Ishikawa (cell line): ENCODE measurements around the gene PLAC8.

Source experiments
- CEBPB ChIP-seq: IDR thresholded peaks from 2 replicates; pipeline ENCODE4 v1.6.1; 2012
- CREB1 ChIP-seq: IDR thresholded peaks from 2 replicates; pipeline ENCODE4 v1.6.1; 2012; ENCODE audit warnings: low read depth
- EGR1 ChIP-seq: IDR thresholded peaks from 2 replicates; pipeline ENCODE4 v1.6.1; 2012
- EP300 ChIP-seq: IDR thresholded peaks from 2 replicates; pipeline ENCODE4 v1.6.1; 2012; ENCODE audit warnings: borderline replicate concordance
- FOXM1 ChIP-seq: IDR thresholded peaks from 2 replicates; pipeline ENCODE4 v1.6.1; 2012; ENCODE audit warnings: low read depth, borderline replicate concordance
- NFIC ChIP-seq: IDR thresholded peaks from 2 replicates; pipeline ENCODE4 v1.6.1; 2012
- RAD21 ChIP-seq: IDR thresholded peaks from 2 replicates; pipeline ENCODE4 v1.6.1; 2012; ENCODE audit warnings: low read depth
- TAF1 ChIP-seq: IDR thresholded peaks from 2 replicates; pipeline ENCODE4 v1.6.1; 2012; ENCODE audit warnings: low read depth, mild to moderate bottlenecking
- TCF12 ChIP-seq: IDR thresholded peaks from 2 replicates; pipeline ENCODE4 v1.6.1; 2012; ENCODE audit warnings: low read depth
- TEAD4 ChIP-seq: IDR thresholded peaks from 2 replicates; pipeline ENCODE4 v1.6.1; 2012
- YY1 ChIP-seq: IDR thresholded peaks from 2 replicates; pipeline ENCODE4 v1.6.1; 2012; ENCODE audit warnings: low read depth
- ZBTB7A ChIP-seq: IDR thresholded peaks from 2 replicates; pipeline ENCODE4 v1.6.1; 2012; ENCODE audit warnings: low read depth
- TF ChIP-seq, protein P1 (sequence below): IDR thresholded peaks from 2 replicates; pipeline ENCODE4 v1.6.1; 2012
- TF ChIP-seq, protein P2 (sequence below): IDR thresholded peaks from 2 replicates; pipeline ENCODE4 v1.6.1; 2012; ENCODE audit warnings: low read depth, mild to moderate bottlenecking
- TF ChIP-seq, protein P3 (sequence below): IDR thresholded peaks from 2 replicates; pipeline ENCODE4 v1.6.1; 2012

The PLAC8 gene

DNA sequence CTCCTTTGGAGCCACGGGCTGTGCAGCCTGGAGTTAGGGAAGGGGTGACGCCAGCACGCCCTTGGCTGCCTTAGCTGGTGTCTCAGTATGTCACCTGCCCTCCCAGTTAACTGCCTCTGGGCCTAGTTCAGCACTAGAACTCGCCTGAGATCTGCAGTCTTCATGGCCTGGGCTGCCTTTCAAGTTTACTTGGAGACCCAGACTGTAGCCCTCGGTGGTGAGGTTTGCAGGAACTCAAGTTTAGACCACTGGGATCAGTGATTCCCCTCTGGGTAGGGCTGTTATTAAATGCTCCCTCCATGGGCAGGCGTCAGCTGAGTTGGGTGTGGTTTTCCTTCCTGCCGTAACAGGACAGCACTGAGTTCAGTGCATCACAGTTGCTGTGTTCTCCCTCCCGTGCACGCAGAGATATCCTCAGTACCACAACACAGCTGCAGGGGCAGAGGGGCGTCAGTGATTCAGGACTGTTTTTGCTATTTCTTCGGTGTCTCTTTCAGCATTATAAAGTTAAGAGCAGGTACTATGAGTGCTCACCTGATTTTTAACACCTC lies 30.5 kb downstream of the PLAC8 start:
- TF ChIP-seq CREB1 (no peak), ZBTB7A (no peak), CEBPB (no peak), EGR1 (no peak), EP300 (no peak), TEAD4 (no peak), TCF12 (no peak), YY1 (no peak), TAF1 (no peak), FOXM1 (no peak), NFIC (no peak), RAD21 (no peak)
- TF ChIP-seq, protein P1, sequence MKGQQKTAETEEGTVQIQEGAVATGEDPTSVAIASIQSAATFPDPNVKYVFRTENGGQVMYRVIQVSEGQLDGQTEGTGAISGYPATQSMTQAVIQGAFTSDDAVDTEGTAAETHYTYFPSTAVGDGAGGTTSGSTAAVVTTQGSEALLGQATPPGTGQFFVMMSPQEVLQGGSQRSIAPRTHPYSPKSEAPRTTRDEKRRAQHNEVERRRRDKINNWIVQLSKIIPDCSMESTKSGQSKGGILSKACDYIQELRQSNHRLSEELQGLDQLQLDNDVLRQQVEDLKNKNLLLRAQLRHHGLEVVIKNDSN: no peak
- TF ChIP-seq, protein P2, sequence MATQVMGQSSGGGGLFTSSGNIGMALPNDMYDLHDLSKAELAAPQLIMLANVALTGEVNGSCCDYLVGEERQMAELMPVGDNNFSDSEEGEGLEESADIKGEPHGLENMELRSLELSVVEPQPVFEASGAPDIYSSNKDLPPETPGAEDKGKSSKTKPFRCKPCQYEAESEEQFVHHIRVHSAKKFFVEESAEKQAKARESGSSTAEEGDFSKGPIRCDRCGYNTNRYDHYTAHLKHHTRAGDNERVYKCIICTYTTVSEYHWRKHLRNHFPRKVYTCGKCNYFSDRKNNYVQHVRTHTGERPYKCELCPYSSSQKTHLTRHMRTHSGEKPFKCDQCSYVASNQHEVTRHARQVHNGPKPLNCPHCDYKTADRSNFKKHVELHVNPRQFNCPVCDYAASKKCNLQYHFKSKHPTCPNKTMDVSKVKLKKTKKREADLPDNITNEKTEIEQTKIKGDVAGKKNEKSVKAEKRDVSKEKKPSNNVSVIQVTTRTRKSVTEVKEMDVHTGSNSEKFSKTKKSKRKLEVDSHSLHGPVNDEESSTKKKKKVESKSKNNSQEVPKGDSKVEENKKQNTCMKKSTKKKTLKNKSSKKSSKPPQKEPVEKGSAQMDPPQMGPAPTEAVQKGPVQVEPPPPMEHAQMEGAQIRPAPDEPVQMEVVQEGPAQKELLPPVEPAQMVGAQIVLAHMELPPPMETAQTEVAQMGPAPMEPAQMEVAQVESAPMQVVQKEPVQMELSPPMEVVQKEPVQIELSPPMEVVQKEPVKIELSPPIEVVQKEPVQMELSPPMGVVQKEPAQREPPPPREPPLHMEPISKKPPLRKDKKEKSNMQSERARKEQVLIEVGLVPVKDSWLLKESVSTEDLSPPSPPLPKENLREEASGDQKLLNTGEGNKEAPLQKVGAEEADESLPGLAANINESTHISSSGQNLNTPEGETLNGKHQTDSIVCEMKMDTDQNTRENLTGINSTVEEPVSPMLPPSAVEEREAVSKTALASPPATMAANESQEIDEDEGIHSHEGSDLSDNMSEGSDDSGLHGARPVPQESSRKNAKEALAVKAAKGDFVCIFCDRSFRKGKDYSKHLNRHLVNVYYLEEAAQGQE: no peak
- TF ChIP-seq, protein P3, sequence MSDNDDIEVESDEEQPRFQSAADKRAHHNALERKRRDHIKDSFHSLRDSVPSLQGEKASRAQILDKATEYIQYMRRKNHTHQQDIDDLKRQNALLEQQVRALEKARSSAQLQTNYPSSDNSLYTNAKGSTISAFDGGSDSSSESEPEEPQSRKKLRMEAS: no peak

DNA sequence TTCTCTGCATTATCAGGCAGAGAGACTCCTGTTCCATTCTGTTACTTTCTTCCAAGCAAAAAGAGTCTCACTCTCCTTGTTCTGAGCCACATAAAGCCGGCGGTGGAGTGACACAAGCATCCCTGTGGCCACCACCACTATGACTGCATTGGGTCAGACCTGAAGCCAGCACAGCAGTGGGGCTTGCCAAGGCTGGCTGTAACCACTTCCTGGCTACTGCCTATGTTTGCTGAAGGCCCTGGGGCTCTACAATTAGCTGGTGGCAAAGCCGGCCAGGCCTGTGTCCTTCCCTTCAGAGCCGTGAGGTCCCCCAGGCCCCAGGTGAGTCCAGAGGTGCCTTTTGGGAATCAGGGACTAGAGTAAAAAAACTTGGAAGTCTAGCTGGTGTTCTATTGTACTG lies 31.8 kb downstream of the PLAC8 start:
- TF ChIP-seq YY1: no peak
- no peak for TF ChIP-seq TEAD4
- TF ChIP-seq, protein P2: no peak
- TF ChIP-seq CREB1: no peak

DNA sequence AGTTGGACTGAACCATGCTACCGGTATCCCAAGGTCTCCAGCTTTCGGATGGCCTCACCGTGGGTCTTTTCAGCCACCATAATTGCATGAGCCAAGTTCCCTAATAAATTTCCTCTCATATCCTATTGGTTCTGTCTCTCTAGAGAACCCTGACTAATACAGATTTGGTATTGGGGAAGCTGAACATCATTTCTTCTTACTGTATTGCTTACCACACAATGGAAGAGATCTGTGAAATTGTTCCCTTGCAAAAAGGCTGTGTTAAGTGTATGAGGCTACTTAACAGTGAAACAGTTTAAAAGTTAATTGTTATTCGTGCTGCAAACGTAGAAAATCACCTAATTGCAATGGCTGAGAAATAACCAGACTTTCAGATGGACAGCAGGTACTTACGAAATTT lies 34.0 kb downstream of the PLAC8 start:
- TF ChIP-seq TCF12: no peak
- no peak for TF ChIP-seq FOXM1
- no peak for TF ChIP-seq ZBTB7A
- TF ChIP-seq EP300: no peak
- no peak for TF ChIP-seq CEBPB
- no peak for TF ChIP-seq CREB1
- no peak for TF ChIP-seq RAD21
- TF ChIP-seq TEAD4: no peak
- TF ChIP-seq, protein P1: no peak
- no peak for TF ChIP-seq TAF1
- TF ChIP-seq EGR1: no peak
- TF ChIP-seq, protein P2: no peak

DNA sequence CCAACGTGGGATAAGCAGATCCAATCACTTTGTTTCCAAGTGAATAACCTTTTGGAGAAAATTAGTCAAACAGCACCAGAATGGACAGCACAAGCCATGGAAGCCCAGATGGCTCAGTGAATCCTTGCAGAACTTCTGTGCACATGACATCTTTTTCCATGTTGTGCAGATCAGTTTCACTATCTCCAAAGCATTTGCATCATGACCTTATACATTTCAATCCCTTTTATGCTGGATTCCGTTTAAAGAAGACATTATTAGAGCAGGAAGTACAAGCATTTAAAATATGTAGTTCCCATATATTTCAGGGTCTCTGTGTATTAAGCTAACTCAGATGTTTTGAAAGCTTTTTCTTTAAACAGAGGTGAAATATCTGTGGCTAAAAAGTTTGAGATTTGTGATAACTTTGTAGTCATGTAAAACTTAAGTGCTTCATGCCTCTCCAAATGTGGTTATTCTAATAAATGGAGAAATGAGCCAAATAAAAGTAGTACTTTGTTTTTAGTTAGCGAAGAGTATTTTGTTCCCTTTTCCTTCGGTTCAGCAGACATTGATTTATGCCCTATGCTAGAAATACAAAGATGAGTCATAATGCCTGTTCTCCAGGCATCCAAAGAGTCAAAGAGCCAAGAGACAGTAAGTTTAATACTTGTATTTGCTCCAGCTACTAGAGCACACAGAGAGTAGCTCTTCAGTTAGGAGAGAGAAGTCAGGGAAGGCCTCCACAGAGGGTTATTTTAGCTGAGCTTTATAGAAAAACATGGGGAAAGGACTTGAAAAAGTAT lies 39.0 kb downstream of the PLAC8 start:
- TF ChIP-seq, protein P2: no peak
- TF ChIP-seq ZBTB7A (no peak), RAD21 (no peak), CEBPB (no peak), CREB1 (no peak), TEAD4 (no peak), EP300 (no peak)
